Nephron progenitor cell (in vitro differentiated cells): ENCODE data around the gene ARMH3.
A peak's percentile ranks its signal among the peaks of the same experiment; 100 is the strongest.

Experiments used
- DNase-seq: peaks from one replicate; pipeline ENCODE4 v3.0.0; 2021
- H3K27ac Mint-ChIP-seq: 2 replicates; pipeline ENCODE4 v1.8.0; 2021; ENCODE audit warnings: mild to moderate bottlenecking, moderate library complexity, mixed read lengths
- H3K27me3 Mint-ChIP-seq: 2 replicates; pipeline ENCODE4 v1.8.0; 2021; ENCODE audit warnings: mild to moderate bottlenecking, low read depth, mixed read lengths; ENCODE audit not compliant: poor library complexity
- H3K36me3 Mint-ChIP-seq: 2 replicates; pipeline ENCODE4 v1.8.0; 2021; ENCODE audit warnings: low read depth, mixed read lengths
- H3K4me1 Mint-ChIP-seq: 2 replicates; pipeline ENCODE4 v1.8.0; 2021; ENCODE audit warnings: mixed read lengths
- H3K4me3 Mint-ChIP-seq: 2 replicates; pipeline ENCODE4 v1.8.0; 2021; ENCODE audit warnings: mild to moderate bottlenecking, moderate library complexity, mixed read lengths
- H3K9me3 Mint-ChIP-seq: 2 replicates; pipeline ENCODE4 v1.8.0; 2021; ENCODE audit warnings: mild to moderate bottlenecking, moderate library complexity, mixed read lengths
- TF ChIP-seq, protein P1 (sequence below): fragments of 200-600 bp; sonication (generic); IDR thresholded peaks from 2 replicates; pipeline ENCODE4 v1.5.0; 2021; ENCODE audit warnings: antibody characterized with exemption

ARMH3 gene

DNA sequence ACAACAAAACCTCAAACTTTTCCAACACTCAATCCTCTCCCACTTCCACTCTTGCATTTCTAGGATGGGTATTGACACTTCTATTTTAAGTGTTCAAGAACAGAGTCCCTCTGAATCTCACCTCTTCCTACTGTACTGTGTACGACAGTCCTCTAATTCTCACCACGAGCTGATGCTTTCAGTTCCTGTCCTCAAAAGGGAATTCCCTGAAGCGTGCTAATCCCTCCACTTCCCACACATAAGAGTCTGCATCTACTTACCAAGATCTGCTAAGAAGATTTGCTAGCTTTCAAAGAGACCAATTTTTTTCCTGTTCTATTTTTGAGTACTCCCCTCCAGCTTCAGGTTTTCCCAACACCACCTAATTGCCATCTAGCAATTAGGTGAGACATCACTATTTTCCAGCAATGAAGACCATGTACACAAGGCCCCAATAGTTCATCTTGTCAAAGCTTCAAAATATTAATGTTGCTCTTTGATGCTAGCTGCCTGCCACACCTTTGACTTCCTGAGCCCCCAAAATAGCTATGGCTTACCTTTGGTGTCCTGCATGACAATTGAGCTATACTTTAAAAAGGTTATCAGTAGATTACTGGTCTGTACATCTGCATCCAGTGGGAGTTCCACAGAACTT is 54.4 kb downstream of the ARMH3 start:
- DNase-seq, result no peak
- Mint-ChIP-seq H3K9me3 (no peaks in the 10 kb centered on the region), H3K27ac (no peak overlapping the region), H3K4me3 (no peak overlapping the region), H3K36me3 (peaks cover 44% of the 10 kb centered on the region), H3K27me3 (no peaks in the 10 kb centered on the region), H3K4me1 (no peaks in the 10 kb centered on the region)
- TF ChIP-seq, protein P1, sequence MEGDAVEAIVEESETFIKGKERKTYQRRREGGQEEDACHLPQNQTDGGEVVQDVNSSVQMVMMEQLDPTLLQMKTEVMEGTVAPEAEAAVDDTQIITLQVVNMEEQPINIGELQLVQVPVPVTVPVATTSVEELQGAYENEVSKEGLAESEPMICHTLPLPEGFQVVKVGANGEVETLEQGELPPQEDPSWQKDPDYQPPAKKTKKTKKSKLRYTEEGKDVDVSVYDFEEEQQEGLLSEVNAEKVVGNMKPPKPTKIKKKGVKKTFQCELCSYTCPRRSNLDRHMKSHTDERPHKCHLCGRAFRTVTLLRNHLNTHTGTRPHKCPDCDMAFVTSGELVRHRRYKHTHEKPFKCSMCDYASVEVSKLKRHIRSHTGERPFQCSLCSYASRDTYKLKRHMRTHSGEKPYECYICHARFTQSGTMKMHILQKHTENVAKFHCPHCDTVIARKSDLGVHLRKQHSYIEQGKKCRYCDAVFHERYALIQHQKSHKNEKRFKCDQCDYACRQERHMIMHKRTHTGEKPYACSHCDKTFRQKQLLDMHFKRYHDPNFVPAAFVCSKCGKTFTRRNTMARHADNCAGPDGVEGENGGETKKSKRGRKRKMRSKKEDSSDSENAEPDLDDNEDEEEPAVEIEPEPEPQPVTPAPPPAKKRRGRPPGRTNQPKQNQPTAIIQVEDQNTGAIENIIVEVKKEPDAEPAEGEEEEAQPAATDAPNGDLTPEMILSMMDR, result no peak

DNA sequence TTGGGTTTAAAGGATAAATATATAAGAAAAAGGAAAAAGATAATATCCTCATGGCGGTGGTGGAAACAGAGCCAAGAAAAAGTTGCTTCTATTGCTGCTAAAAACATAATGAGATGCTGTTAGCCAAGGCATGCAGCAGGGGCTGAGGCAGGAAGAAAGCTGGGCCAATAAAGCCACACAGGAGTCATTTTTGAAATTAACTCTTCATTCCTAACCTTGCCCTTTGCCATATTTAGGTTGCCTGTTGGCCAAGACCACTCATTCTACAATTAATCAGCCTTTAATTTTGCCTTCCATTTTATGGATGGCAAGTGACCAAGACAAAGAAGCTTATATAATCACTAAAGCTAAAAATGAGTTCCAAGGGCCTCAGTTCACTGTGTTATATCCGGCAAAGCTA is 58.2 kb downstream of the ARMH3 start:
- Mint-ChIP-seq H3K4me3 (no peak overlapping the region), H3K27ac (no peak overlapping the region), H3K9me3 (no peaks in the 10 kb centered on the region), H3K4me1 (peaks cover 26% of the 10 kb centered on the region), H3K27me3 (no peaks in the 10 kb centered on the region), H3K36me3 (peaks cover 48% of the 10 kb centered on the region)
- DNase-seq, result no peak
- TF ChIP-seq, protein P1, result no peak

DNA sequence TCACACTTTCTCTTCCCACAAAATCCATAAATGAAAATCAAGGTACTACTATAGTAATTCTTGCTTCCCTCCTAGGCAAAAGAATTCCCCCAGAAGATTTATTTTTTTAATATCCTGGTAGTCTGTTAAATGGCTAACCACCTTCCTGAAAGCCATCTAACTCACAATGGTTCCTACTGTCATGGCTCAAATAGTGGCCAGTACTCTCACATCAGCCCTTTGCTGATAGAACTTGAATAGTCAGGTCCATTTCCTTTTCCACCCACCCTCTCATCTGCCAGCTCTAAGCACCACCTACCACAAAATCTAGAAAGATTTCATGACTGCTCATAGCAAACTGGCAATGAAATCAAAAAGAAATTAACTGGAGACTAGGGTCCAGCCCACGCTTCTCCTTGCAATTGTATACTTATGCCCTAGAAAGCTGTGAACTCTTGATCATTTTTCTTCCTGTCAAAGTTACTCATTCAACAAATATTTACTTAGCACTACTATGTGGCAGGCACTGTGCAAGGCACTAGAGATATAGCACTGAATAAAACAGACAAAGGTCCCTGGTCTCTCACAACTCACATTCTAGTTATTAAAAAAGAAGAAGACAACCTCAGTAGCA is 60.4 kb downstream of the ARMH3 start:
- no peak for DNase-seq
- no peak overlapping the region for H3K4me3 Mint-ChIP-seq
- H3K9me3 Mint-ChIP-seq, result no peaks in the 10 kb centered on the region
- H3K4me1 Mint-ChIP-seq, result peaks cover 26% of the 10 kb centered on the region
- TF ChIP-seq, protein P1, result no peak
- no peaks in the 10 kb centered on the region for H3K27me3 Mint-ChIP-seq
- peaks cover 46% of the 10 kb centered on the region for H3K36me3 Mint-ChIP-seq
- no peak overlapping the region for H3K27ac Mint-ChIP-seq

DNA sequence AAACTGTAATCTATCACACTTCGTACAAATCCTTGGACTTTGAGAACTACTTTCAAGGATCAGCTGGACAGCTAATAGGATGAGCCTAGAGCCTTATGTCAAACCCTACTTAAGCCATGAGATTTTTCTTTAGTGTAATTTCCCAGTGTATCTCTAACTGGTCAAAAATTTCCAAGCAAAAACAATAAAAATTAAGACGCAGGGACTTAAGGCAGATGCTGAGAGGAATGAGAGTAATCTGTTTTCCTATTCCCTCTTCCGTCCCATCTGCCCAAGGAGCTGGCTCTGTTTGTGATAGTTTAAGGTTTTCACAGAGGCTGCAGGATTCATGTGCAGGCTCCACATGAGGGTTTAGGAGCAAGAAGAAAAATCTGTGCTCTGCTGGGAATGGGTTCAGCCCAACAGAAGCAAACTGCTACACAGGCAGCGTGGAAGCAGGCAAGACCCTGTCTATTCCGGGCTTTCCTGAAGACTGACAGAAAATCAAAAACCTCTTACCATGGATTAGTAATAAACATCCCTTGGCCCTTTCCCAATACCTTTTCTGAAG is 62.2 kb downstream of the ARMH3 start:
- Mint-ChIP-seq H3K4me3 (no peak overlapping the region), H3K27ac (peak overlapping the region; percentile 33), H3K27me3 (no peaks in the 10 kb centered on the region), H3K9me3 (no peaks in the 10 kb centered on the region), H3K36me3 (peaks cover 56% of the 10 kb centered on the region), H3K4me1 (peaks cover 26% of the 10 kb centered on the region)
- no peak for DNase-seq
- TF ChIP-seq, protein P1, result no peak

DNA sequence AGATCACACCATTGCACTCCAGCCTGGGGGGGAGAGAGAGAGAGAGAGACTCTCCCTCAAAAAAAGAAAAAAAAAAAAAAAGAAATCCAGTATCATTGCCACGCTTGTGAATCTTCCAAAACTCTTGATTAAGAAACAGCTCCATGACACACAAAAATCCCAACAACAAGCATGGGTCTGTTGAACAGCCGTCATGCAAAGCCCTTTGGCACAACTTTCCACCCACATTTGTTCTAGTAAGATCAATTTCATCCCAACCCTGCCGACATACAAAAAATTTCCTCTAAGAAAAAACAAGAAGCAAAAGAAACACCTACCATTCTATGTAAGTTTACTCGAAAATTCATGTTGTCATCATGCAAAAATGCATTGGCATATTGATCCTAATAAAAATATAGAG is 62.8 kb downstream of the ARMH3 start:
- H3K4me1 Mint-ChIP-seq, result peaks cover 26% of the 10 kb centered on the region
- H3K27me3 Mint-ChIP-seq, result no peaks in the 10 kb centered on the region
- H3K36me3 Mint-ChIP-seq, result peaks cover 56% of the 10 kb centered on the region
- DNase-seq, result no peak
- no peak overlapping the region for H3K4me3 Mint-ChIP-seq
- TF ChIP-seq, protein P1, result no peak
- H3K27ac Mint-ChIP-seq, result no peak overlapping the region
- H3K9me3 Mint-ChIP-seq, result no peaks in the 10 kb centered on the region

DNA sequence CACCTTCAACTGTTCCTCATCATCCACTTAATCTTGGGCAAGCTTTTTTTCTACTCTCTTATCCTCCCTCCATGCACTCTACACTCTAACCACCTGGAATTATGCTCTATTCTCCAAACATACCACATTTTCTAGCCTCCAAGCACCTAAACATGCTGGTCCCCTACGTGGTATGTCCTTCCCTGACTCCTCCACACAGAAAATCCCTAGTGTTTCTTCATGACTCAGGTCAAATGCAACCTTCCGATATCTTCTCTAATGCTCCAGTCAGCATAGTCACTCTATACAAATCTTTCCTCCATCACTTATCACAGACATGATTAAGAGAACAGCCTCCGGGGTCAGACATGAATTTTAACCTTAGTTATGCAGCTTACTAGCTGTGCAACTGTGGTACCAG is 68.8 kb downstream of the ARMH3 start:
- H3K27me3 Mint-ChIP-seq, result no peaks in the 10 kb centered on the region
- H3K4me3 Mint-ChIP-seq, result no peak overlapping the region
- TF ChIP-seq, protein P1, result no peak
- no peaks in the 10 kb centered on the region for H3K4me1 Mint-ChIP-seq
- no peak for DNase-seq
- peaks cover 63% of the 10 kb centered on the region for H3K36me3 Mint-ChIP-seq
- H3K27ac Mint-ChIP-seq, result peak overlapping the region; percentile 13
- H3K9me3 Mint-ChIP-seq, result no peaks in the 10 kb centered on the region
